Measurements from ENCODE around the gene ULK3.
"Not testable (repeated sequence)": the region's sequence is repeated elsewhere in the genome, so short reads cannot be mapped to it uniquely, and the experiment has no call there.

ULK3 gene

GRCh38 chr15:74842581-74843444 lies at the start of gene ULK3:
Gene ULK3 (minus strand): TSS chr15:74843156. CDS start chr15:74843105, 51 bp downstream.
- peak; percentile 93 for DNase-seq

- DNase-seq = no peak
Observed at GRCh38 chr15:74892313-74892712, 49.4 kb upstream of the ULK3 start.

GRCh38 chr15:74891469-74891868 lies 48.5 kb upstream of the ULK3 start:
- no peak for DNase-seq

- no peak for DNase-seq
Observed at GRCh38 chr15:74890665-74890960, 47.7 kb upstream of the ULK3 start.

GRCh38 chr15:74889883-74890664 lies 47.1 kb upstream of the ULK3 start, which contains the start of gene MPI:
Gene MPI (plus strand): TSS chr15:74890042. CDS start chr15:74890074, 32 bp downstream.
- peak; percentile 94 for DNase-seq

GRCh38 chr15:74889390-74889882 lies 46.5 kb upstream of the ULK3 start:
- peak; percentile 38 for DNase-seq

- peak; percentile 25 for DNase-seq
Observed at GRCh38 chr15:74888716-74889115, 45.8 kb upstream of the ULK3 start.

- DNase-seq = not testable (repeated sequence)
Observed at GRCh38 chr15:74887537-74888193, 44.7 kb upstream of the ULK3 start.

GRCh38 chr15:74885461-74885860 lies 42.5 kb upstream of the ULK3 start:
- DNase-seq = no peak

- no peak for DNase-seq
Observed at GRCh38 chr15:74884428-74885223, 41.7 kb upstream of the ULK3 start.

GRCh38 chr15:74882528-74882927 lies 39.6 kb upstream of the ULK3 start:
- DNase-seq = no peak

- no peak for DNase-seq
Observed at GRCh38 chr15:74878273-74878672, 35.3 kb upstream of the ULK3 start.

- DNase-seq = peak; percentile 55
Observed at GRCh38 chr15:74873756-74874424, 30.9 kb upstream of the ULK3 start.

- DNase-seq = peak; percentile 98
Observed at GRCh38 chr15:74873036-74873755, 30.2 kb upstream of the ULK3 start, which contains the start of gene SCAMP2. Gene SCAMP2 (minus strand): TSS chr15:74873365. CDS start chr15:74873255, 110 bp downstream.

- DNase-seq = no peak
Observed at GRCh38 chr15:74872702-74873035, 29.7 kb upstream of the ULK3 start.

- no peak for DNase-seq
Observed at GRCh38 chr15:74870436-74871215, 27.7 kb upstream of the ULK3 start.

- no peak for DNase-seq
Observed at GRCh38 chr15:74869726-74870407, 26.9 kb upstream of the ULK3 start.

- DNase-seq = no peak
Observed at GRCh38 chr15:74869372-74869725, 26.4 kb upstream of the ULK3 start.

- no peak for DNase-seq
Observed at GRCh38 chr15:74868059-74868458, 25.1 kb upstream of the ULK3 start.
